NCI-H2227 treated with DMSO at 0.1 percent for 48 hours (cell line): ENCODE measurements around the gene DGKG.

Experiments used
- DNase-seq: peaks from one replicate; lab custom pipeline; 2025; lab: John Stamatoyannopoulos, UW

DGKG gene

GRCh38 chr3:186143250-186143649, 218.8 kb downstream of the DGKG start:
- DNase-seq: no peak

- DNase-seq: no peak
Measured at GRCh38 chr3:186142393-186142932, 219.6 kb downstream of the DGKG start.

DNA sequence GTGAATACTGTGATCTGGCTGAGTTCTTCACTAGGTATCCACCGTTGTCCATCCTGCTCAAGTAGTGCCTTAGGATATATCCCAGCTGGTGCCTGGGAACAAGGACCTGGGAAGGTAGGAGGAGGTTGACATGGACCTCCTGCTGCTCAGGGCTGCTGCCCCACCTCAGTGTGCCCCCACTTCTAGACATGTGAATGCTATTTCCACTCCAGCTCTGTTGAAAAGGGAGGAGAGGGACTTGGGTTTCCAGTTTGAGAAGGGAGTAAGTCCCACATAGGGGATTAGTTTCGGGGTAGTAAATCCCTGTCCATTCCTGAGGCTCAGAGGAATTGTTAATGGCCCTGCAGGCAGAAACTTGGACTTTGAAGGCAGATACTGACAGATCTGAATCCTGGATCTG, 220.2 kb downstream of the DGKG start:
- DNase-seq: no peak

DNA sequence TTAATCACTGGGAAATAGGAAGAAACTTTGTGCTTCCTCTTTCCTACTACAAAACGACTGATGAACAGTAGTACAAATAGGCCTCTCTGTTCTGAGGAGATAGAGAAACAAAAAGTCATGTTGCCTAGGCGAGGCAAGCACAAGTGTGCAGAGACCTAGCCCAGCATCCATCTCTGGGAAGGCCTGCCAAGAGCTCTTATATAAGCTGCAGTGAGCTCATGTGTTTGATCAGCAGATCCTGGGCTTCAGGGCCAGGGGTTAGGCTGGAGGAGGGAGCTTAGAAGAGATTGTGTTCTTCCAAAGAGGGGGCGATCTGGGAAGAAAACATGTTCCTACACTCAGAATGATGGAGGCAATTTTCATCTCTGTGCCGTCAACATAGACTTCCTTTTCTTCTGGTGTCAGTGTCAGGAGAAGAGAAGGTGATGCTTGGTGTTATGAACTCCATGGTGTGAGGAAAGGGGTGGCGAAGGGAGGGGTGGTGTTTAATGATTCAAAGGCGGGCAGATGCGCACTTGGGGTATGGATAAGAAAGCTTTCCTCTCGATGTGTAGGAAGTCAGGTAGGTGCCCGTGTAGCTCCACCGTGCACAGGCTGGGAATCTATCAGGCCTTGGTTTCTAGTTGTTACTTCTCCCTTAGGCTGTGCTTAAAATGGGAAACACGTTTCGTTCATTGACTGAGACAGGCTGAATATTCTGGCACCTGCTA, 223.6 kb downstream of the DGKG start:
- DNase-seq: no peak

DNA sequence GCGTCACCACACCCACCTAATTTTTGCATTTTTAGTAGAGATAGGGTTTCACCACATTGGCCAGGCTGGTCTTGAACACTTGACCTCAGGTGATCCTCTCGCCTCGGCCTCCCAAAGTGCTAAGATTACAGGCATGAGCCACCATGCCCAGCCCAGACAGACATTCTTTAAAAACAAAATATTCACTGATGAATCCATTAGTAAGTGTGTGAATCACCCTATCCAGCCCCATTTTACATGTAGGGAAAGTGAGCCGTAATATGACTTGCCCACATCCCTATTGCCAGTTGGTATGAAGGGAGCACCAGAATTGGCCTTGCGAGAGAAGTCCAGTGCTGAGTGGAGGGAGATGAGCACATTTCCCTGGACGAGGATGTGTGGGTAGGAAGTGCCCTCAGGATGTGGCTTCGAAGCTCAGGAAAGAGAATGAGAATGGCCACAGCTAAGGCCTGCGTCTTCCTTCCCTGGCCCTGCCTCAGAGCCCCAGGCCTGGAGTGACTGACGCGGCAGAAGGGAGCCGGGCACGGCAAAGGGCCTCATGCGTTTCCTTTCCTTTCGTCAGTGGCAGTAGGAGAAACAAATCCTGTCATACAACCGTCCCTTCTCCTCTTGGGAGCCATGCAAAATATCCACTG, 224.9 kb downstream of the DGKG start:
- DNase-seq: no peak

GRCh38 chr3:186133980-186134379, 228.1 kb downstream of the DGKG start:
- DNase-seq: no peak

DNA sequence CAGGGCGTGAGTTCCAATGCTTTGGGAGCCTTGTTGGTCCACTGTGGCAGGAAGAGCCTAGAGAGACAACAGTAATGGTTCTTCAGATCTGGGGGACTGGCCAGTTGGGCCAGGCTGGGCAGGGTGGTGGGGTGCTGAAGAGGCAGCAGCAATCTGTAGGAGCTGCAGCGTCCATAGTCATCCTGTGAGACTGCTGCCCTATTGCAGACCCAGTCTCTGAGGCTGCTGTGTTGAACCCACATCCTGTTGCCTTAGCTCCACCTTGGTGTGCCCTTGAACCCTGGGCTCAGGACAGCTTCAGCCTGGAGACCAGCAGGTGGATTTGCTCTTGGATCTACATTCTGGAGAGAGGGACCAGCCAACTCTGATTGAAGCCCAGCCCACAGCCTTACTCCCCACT, 229.5 kb downstream of the DGKG start:
- no peak for DNase-seq

DNA sequence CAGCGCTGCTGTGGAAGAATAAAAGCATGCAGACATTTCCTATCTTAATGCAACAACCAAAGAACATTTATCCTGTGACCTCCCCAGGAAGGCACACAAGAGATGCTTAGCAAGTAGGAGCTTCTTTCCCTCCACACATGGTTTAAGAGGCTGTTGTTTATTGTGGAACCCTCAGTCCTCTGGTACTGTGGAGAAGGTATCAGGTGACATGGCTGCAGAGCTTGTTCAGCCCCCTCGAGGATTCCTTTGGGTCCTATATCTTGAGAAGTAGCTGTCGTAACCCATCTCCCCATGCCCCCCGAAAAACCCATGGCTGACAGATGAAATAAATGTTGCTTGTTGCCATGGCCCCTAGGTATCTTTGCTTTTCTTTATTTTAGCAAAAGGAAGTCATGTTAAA, 232.8 kb downstream of the DGKG start:
- DNase-seq: no peak

DNA sequence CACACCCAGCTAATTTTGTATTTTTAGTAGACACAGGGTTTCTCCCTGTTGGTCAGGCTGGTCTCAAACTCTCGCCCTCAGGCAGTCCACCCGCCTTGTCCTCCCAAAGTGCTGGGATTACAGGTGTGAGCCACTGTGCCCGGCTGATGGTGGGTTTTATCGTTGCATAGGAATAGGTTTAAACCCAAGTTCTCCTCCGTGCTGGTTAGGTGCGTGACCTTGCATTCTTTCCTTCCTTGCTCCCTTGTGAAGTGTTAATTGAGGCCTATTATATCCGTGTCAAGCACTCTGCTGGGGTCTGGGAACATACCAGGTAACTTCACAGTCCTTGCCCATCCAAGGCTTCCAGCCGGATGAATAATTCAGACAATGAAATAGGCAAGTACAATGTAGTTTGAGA, 233.9 kb downstream of the DGKG start:
- DNase-seq: no peak

- no peak for DNase-seq
Measured at GRCh38 chr3:186127463-186127862, 234.6 kb downstream of the DGKG start.

DNA sequence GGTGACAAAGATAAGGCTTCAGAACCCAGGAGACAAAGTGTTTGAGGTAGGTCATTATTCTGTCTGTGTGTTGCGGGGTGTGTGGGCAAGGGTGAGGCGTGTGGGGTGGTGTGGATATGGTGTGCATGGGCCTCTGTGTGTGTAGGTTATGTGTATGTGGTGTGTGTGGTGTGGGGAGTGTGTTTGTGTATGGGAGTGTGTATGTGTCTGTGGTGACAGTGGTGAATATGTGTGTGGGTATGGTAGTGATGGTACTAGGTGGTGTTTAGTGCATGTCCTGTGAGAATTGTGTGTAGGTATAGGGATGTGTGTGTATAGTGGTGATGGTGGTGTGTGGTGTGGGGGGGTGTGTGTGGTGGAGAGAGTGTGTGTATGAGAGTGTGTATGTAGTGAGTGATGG, 236.9 kb downstream of the DGKG start:
- DNase-seq: no peak

DNA sequence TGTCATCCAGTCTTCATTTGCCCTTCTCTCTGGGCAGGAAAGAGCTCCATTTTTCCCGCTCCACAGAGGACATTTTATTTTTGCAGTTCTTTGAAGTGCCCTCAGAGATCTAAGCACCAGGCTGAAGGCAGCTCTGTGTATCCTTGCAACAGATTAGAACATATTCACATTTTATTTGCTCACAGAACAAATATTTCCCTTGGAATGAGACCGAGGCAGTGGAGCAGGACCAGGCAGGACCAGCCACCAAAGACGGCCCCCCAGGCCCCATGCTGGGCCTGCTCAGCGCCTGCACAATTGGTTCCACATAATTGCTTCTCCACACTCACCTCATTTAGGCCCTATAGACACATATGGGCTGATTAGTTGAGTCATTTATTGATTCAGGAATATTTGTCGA, 237.4 kb downstream of the DGKG start:
- DNase-seq: no peak

DNA sequence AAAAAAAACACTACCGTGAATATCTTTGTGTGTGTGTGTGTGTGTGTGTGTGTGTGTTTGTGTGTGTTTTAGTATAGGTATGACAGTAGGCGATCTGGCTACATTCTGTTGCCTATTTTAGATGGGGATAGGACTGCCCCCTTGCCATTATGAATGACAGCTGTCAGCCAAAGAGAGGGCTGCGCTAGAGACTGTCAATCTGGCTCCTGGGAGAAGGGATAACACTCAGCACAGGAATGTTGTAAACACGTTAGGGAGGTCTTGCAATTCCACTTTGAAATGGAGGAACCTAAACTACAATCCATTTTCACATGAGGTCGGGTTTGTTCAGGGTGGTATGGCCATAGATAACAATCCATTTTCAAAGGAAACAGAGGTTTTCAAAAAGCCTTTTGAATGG, 239.0 kb downstream of the DGKG start:
- no peak for DNase-seq

DNA sequence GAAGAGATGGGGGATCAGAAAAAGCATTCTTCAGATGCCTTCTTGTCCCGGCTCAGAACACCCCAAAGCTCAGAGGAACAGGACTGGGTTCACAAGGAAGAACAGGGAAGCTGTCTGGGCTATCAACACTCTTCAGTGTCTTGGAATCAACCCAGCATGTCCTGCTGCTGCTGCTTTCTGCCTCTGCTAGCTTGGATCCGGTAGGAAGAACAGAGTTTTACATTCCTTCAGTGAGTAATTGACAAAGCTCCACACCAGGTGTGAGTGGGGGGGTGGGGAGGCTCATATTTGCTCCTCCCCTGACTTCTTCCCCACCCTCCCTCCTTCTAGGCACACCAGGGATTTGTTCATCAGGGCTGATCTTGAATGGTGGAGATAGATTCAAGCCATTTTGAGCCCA, 240.1 kb downstream of the DGKG start:
- DNase-seq: no peak

DNA sequence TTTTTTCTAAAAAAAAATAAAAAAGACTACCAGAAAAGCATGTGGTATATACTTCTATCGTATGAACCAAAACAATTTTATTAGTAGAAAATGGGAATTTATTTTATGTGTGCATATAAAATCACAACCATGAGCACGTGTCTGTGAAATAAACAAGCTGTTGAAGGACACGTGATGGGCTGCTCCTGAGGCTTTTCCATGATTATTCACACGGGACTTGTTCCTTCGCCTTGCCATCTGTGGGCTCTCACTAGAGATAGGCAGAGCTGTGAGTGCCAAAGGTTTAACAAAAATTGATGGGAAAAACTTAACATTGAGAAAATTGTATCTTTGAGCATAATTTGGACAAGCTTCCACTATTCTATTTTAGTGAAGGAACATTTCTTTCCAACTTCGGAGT, 240.8 kb downstream of the DGKG start:
- no peak for DNase-seq

DNA sequence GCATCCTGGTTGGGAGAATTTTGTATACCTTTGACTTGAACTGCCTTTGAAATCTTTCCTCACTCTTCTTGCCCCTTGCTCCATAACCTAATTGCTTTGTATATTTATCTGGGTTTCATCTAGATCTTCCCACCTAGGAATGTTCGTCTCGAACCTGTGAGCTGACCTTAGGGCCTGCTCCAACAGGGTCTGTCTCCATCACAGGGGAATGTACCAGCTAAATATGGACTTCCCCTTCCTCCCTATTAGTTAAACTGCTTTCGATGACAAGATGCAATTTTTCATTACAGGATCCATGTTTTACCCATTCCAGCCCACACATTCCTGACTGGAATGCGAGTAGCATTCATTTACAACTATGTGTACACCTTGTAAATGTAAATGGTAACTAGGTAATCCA, 242.5 kb downstream of the DGKG start:
- no peak for DNase-seq

- DNase-seq: no peak
Measured at GRCh38 chr3:186118692-186119091, 243.3 kb downstream of the DGKG start.

DNA sequence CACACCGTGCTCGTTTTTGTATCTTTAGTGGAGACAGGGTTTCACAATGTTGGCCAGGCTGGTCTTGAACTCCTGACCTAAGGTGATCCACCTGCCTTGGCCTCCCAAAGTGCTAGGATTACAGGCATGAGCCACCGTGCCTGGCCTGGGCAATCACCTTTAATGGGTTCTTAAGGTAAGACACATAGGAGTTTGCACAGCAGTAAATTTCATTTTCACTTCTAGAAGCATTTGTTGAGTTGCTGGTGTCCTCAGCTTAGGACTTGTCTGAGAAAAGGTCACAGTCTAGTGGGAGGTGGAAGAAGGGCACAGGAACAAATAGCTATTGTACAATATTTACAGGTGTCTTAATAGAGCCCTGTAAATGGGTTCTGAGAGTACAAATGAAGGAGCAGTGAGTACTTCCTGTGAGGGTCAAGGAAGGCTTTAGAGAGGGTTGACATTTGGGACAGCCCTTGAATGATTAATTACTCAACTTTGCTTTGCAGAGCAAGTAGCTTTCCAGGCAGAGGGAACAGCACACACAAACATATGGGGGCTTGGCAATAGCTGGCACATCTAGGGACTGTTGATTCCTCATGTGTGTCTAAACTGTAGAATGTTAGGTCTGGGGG, 244.4 kb downstream of the DGKG start:
- no peak for DNase-seq

DNA sequence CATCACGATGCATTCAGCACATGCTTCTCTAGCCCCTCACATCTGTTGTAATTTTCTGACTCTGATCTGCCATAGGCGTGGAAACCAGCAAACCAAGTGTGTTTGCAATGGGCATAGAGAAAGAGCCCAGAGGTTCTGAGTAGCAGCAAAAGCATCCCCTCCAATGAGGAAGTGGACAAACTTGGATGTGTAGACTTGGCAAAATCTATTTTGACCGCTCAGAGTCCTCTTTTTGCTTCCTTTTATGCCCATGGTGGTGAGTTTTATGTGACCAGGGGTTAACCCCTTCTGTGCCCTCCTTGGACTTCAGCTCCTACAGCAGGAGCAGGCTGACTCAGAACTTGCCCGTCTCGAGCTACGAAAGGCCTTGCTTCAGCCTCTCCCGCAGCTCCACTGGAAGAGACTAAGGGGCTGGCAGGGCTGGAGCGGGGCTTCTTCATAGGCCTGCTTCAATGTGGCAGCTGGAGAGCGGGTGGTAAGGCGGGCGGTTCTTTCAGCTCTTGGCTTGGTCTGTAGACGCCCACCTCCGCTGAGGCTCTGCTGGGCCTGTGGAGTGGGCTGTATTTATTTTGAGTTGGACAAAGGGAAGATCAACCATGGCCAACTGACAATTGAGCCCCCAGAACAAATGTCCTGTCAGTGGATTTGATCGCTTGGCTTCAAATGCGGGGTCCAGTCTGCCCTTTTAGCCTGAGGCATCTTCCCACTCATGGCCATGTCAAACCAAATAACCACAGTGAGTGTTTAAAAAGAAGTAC, 246.6 kb downstream of the DGKG start:
- DNase-seq: no peak

- DNase-seq: no peak
Measured at GRCh38 chr3:186110975-186111974, 250.8 kb downstream of the DGKG start.
